ENCODE data around the gene CCNT1. TPM values are rescaled to one million over a fixed set of nuclear protein-coding genes. Genes with fewer than 3 reads are reported as not detected.
"Not testable (repeated sequence)": the region's sequence is repeated elsewhere in the genome, so short reads cannot be mapped to it uniquely, and the experiment has no call there.

Gene CCNT1
- total RNA-seq, 1 donor from 2014 or later, result 16.5 TPM

GRCh38 chr12:48651681-48652080 is 64.8 kb downstream of the CCNT1 start:
- DNase-seq (no peak), ATAC-seq (no peak)
- intact Hi-C loops (cut with micrococcal nuclease), result no loop called here

- intact Hi-C loops (cut with micrococcal nuclease); DNase-seq; ATAC-seq: not testable (repeated sequence)
Measured at GRCh38 chr12:48645354-48645753, 71.2 kb downstream of the CCNT1 start.

DNA sequence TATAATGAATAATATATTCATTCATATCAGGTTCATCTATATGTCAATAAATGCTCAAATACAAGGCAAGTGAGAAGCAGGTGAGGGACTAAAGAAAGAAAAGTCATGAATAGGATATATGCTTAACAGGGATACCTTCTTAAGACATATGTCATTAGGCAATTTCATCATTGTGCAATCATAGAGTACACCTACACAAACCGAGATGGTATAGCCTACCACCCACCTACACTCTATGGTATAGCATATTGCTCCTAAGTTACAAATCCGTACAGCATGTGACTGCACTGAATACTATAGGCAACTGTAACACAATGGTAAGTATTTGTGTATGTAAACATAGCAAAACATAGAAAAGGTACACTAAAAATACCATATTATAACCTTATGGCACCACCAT is 73.5 kb downstream of the CCNT1 start:
- no peak for DNase-seq
- intact Hi-C loops (cut with micrococcal nuclease), result no loop called here
- no peak for ATAC-seq

DNA sequence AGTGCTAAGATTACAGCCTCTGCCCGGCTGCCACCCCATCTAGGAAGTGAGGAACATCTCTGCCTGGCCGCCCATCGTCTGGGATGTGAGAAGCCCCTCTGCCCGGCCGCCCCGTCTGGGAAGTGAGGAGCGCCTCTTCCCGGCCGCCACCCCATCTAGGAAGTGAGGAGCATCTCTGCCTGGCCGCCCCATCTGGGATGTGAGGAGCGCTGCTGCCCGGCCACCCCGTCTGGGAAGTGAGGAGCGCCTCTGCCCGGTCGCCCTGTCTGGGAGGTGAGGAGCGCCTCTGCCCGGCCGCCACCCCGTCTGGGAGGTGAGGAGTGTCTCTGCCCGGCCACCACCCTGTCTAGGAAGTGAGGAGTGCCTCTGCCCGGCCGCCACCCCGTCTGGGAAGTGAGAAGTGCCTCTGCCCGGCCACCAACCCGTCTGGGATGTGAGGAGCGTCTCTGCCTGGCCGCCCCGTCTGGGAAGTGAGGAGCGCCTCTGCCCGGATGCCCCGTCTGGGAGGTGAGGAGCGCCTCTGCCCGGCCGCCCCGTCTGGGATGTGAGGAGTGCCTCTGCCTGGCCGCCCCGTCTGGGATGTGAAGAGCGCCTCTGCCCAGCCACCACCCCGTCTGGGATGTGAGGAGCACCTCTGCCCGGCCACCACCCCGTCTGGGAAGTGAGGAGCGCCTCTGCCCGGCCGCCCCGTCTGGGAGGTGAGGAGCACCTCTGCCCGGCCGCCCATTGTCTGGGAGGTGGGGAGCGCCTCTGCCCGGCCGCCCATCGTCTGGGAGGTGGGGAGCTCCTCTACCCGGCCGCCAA is 74.6 kb downstream of the CCNT1 start:
- DNase-seq; ATAC-seq; intact Hi-C loops (cut with micrococcal nuclease): not testable (repeated sequence)

DNA sequence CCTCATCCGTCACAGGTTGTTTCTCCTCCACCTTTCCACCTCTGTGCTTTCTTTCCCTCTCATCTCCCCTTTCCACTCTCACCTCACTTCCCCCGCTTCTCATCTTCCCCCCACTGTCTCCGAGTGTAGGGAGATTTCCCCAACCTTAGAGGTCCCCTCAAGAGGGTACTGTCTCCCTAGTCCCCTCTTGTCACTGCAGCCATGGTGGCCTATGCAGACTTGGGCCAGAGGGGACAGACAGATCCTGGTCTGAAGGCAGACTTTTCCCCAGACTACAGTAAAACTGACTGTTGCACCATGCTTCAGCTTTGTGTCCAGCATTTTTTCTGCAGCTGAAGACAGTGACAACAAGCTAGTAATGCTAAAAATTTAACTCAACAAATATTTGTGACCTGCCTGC is 75.7 kb downstream of the CCNT1 start:
- DNase-seq (no peak), ATAC-seq (no peak)
- intact Hi-C loops (cut with micrococcal nuclease), result no loop called here

DNA sequence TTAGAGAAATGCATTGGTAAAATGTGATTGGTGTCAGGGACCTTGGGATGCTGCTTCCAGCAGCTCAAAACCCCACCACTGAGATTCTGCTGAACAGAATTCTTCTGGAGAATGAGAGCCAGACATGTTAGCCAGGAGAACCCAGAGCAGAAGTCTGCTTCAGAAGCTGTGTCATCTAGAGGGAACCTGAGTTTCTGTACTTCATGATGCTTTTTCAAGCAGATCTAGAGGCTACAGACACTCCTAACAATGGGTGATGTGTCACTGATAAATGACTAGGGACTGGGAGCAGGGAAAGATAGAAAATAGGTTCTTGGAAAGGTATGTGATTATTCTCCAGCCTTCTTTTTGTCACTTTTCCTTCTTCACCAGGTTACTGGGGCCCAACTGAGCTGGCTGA is 76.1 kb downstream of the CCNT1 start:
- DNase-seq (no peak), ATAC-seq (no peak)
- intact Hi-C loops (cut with micrococcal nuclease), result no loop called here

Small RNA genes lying within 50 kb of the gene (microRNA-seq; reads per million reads assigned to microRNA genes)
- gene MIR1291 (ENCODE audit: borderline number of aligned reads), result 3.9 reads per million

Other genes starting within 250 kb of the CCNT1 start
- gene ANP32D, start 244.1 kb downstream of the CCNT1 start, total RNA-seq, result not detected
- gene C12orf54, start 234.2 kb downstream of the CCNT1 start, total RNA-seq, result not detected
- gene OR8S1, start 191.1 kb downstream of the CCNT1 start, total RNA-seq, result not detected
- gene LALBA, start 146.7 kb downstream of the CCNT1 start, total RNA-seq, result not detected
- gene KANSL2, start 34.5 kb downstream of the CCNT1 start, total RNA-seq, result 22.4 TPM
- 57.0 TPM for gene ADCY6, start 72.4 kb upstream of the CCNT1 start, total RNA-seq
- 4.4 TPM for gene CACNB3, start 101.8 kb upstream of the CCNT1 start, total RNA-seq
- 36.4 TPM for gene DDX23, start 135.5 kb upstream of the CCNT1 start, total RNA-seq
- 0.27 TPM for gene RND1, start 149.2 kb upstream of the CCNT1 start, total RNA-seq
- gene FKBP11, start 208.8 kb upstream of the CCNT1 start, total RNA-seq, result 6.3 TPM
- 44.8 TPM for gene ARF3, start 240.8 kb upstream of the CCNT1 start, total RNA-seq

All from left ventricle myocardium superior (tissue), 1 donor.